ENCODE measurements around the gene BUB1B. TPM values are rescaled to one million over a fixed set of nuclear protein-coding genes. Genes with fewer than 3 reads are reported as not detected.

BUB1B gene
- total and polyA plus RNA-seq, 4 donors = 0.08 to 31.1 (median 0.84) TPM

GRCh38 chr15:40182358-40183029 is 21.6 kb downstream of the BUB1B start:
- no peak overlapping the region for H3K9ac ChIP-seq (ENCODE audit: low read depth in 1 of 2, low read length in 2 of 2)

GRCh38 chr15:40183636-40184463 is 23.0 kb downstream of the BUB1B start:
- DNase-seq (ENCODE audit: low spot score) = no peak
- Histone ChIP-seq H3K4me3 (ENCODE audit: low read depth in 1 of 3, low read length in 3 of 3) (no peak overlapping the region), H3K4me1 (ENCODE audit: control insufficient read depth in 4 of 4, insufficient read depth in 4 of 4, low read length in 3 of 4) (no peaks in the 10 kb centered on the region), H3K27ac (ENCODE audit: low read depth in 1 of 2, low read length in 2 of 2) (no peak overlapping the region), H3K36me3 (ENCODE audit: control insufficient read depth in 4 of 4, insufficient read depth in 3 of 4, low read depth in 1 of 4, low read length in 3 of 4) (no peaks in the 10 kb centered on the region), H3K9me3 (ENCODE audit: control insufficient read depth in 4 of 4, low read length in 3 of 4) (no peaks in the 10 kb centered on the region), H3K27me3 (ENCODE audit: control insufficient read depth in 4 of 4, insufficient read depth in 4 of 4, low read length in 3 of 4) (no peaks in the 10 kb centered on the region), H3K9ac (ENCODE audit: low read depth in 1 of 2, low read length in 2 of 2) (no peak overlapping the region)
- WGBS = 91% methylated on average over 9 of the region's 9 CpGs
- TF ChIP-seq ATF3 (IDR thresholded peaks at IDR 0.05) (no peak), YY1 (IDR thresholded peaks at IDR 0.05) (no peak), FOXA1 (IDR thresholded peaks at IDR 0.05) (no peak), RAD21 (IDR thresholded peaks at IDR 0.05) (no peak), EGR1 (IDR thresholded peaks at IDR 0.05; ENCODE audit: low read depth in 2 of 2) (no peak), RXRA (IDR thresholded peaks at IDR 0.05) (no peak), HNF4G (IDR thresholded peaks at IDR 0.05) (no peak), NR2F2 (IDR thresholded peaks at IDR 0.05) (no peak), TAF1 (conservative IDR thresholded peaks at IDR 0.05) (no peak), ZBTB33 (IDR thresholded peaks at IDR 0.05) (no peak), FOXA2 (IDR thresholded peaks at IDR 0.05) (no peak)

More at GRCh38 chr15:40182358-40183029, 21.6 kb downstream of the BUB1B start:
- no peaks in the 10 kb centered on the region for H3K27me3 ChIP-seq (ENCODE audit: control insufficient read depth in 4 of 4, insufficient read depth in 4 of 4, low read length in 3 of 4)
- H3K4me1 ChIP-seq (ENCODE audit: control insufficient read depth in 4 of 4, insufficient read depth in 4 of 4, low read length in 3 of 4) = no peaks in the 10 kb centered on the region
- no peaks in the 10 kb centered on the region for H3K36me3 ChIP-seq (ENCODE audit: control insufficient read depth in 4 of 4, insufficient read depth in 3 of 4, low read depth in 1 of 4, low read length in 3 of 4)
- no peak overlapping the region for H3K27ac ChIP-seq (ENCODE audit: low read depth in 1 of 2, low read length in 2 of 2)
- no peaks in the 10 kb centered on the region for H3K9me3 ChIP-seq (ENCODE audit: control insufficient read depth in 4 of 4, low read length in 3 of 4)
- DNase-seq (ENCODE audit: low spot score) = no peak
- no peak for TF ChIP-seq MAX (IDR thresholded peaks at IDR 0.05)
- no peak for TF ChIP-seq HNF4G (IDR thresholded peaks at IDR 0.05)
- TF ChIP-seq SP1 (IDR thresholded peaks at IDR 0.05) = no peak
- TF ChIP-seq RXRA (IDR thresholded peaks at IDR 0.05) = no peak
- 77% methylated on average over 1 of the region's 1 CpG for WGBS
- no peak overlapping the region for H3K4me3 ChIP-seq (ENCODE audit: low read depth in 1 of 3, low read length in 3 of 3)

- H3K9me3 ChIP-seq (ENCODE audit: control insufficient read depth in 4 of 4, low read length in 3 of 4) = no peaks in the 10 kb centered on the region
- WGBS = 96% methylated on average over 6 of the region's 6 CpGs
Observed at GRCh38 chr15:40190591-40190990, 29.7 kb downstream of the BUB1B start.

More at GRCh38 chr15:40190591-40190990, 29.7 kb downstream of the BUB1B start:
- Histone ChIP-seq H3K4me1 (ENCODE audit: control insufficient read depth in 4 of 4, insufficient read depth in 4 of 4, low read length in 3 of 4) (no peaks in the 10 kb centered on the region), H3K4me3 (ENCODE audit: low read depth in 1 of 3, low read length in 3 of 3) (no peak overlapping the region), H3K27ac (ENCODE audit: low read depth in 1 of 2, low read length in 2 of 2) (no peak overlapping the region), H3K36me3 (ENCODE audit: control insufficient read depth in 4 of 4, insufficient read depth in 3 of 4, low read depth in 1 of 4, low read length in 3 of 4) (no peaks in the 10 kb centered on the region), H3K27me3 (ENCODE audit: control insufficient read depth in 4 of 4, insufficient read depth in 4 of 4, low read length in 3 of 4) (no peaks in the 10 kb centered on the region), H3K9ac (ENCODE audit: low read depth in 1 of 2, low read length in 2 of 2) (no peak overlapping the region)
- TF ChIP-seq JUND (IDR thresholded peaks at IDR 0.05) (no peak), YY1 (IDR thresholded peaks at IDR 0.05) (no peak), HNF4G (IDR thresholded peaks at IDR 0.05) (no peak), ATF3 (IDR thresholded peaks at IDR 0.05) (no peak), FOXA2 (IDR thresholded peaks at IDR 0.05) (no peak), EGR1 (IDR thresholded peaks at IDR 0.05; ENCODE audit: low read depth in 2 of 2) (no peak)
- no peak for DNase-seq (ENCODE audit: low spot score)
